GM20431 (cell line): ENCODE measurements around the gene TAF10.

ENCODE experiments used
- in situ Hi-C: fragments of 300-500 bp; cut with MseI, MboI; formaldehyde crosslinking; loops from one replicate; pipeline ENCODE4 v1.15.0; 2020; ENCODE audit warnings: low sequenced_read_pairs; ENCODE audit not compliant: unreplicated experiment

The TAF10 gene

DNA sequence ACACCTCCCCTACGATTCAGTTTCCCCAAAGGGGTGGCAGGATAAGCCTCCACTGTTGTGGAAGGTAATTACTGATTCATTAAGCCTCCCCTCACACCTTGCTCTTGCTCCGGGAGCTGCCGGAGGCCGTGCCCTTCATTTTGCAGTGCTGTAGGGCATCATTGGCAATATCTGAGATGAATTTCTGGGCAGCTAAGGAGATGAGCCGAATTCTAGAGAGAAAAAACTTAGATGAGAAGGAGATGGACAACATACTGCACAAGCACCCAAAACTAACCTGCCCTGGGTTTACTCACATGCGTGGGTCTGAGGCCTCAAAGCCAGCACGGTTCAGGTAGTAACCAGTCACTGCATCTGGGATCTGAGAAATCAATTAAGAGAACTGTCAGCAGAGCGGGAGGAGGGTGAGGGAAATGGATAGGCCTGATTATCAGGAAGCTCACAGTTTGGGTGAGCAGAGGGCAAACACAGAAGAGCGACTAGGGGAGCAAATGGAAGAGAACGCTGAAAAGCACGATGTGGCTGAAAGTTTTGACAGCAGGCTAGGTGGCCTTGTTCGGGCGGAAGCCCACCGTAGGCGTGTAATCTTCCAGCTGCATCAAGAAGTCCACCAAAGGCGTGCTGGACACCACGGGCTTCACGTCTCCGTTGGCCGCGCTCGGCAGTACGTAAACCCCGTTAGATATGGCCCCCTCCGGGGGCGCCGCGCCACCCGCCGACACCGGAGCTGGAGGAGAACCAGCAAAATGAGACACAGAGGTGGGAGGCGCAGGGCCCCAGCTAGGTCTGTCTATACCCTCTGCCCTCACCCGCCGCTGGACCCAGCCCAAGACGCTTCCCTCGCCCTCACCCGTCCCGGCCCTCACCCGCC lies 689 bp downstream of the TAF10 start:
- in situ Hi-C loops = no loop called here

DNA sequence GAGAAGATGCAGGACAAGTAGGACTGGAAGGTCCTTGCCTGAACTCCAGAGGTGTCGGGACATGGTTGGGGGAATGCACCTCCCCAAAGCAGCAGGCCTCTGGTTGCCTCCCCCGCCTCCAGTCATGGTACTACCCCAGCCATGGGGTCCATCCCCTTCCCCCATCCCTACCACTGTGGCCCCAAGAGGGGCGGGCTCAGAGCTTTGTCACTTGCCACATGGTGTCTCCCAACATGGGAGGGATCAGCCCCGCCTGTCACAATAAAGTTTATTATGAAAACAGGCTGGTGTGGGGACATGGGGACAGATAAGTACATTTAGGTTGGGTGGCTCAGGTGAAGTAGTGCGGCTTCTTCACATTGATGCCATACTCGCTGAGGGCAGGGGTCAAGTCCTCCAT lies 1.4 kb downstream of the TAF10 start:
- in situ Hi-C loops = no loop called here

DNA sequence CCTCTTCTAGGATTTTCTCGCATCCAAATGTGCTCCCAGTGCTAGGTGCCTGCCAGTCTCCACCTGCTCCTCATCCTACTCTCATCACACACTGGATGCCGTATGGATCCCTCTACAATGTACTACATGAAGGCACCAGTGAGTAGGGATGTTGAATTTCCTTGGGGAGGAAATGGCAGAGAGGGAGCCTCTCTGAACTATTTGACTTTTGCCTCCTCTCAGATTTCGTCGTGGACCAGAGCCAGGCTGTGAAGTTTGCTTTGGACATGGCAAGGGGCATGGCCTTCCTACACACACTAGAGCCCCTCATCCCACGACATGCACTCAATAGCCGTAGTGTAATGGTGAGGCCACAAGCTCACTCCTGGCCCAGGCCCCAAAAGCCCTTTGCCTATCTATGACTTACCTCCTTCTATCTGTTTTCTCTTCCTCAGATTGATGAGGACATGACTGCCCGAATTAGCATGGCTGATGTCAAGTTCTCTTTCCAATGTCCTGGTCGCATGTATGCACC lies 2.5 kb downstream of the TAF10 start:
- in situ Hi-C loops = no loop called here

- in situ Hi-C loops = no loop called here
These were observed 3.1 kb downstream of the TAF10 start for GRCh38 chr11:6608726-6609501.

DNA sequence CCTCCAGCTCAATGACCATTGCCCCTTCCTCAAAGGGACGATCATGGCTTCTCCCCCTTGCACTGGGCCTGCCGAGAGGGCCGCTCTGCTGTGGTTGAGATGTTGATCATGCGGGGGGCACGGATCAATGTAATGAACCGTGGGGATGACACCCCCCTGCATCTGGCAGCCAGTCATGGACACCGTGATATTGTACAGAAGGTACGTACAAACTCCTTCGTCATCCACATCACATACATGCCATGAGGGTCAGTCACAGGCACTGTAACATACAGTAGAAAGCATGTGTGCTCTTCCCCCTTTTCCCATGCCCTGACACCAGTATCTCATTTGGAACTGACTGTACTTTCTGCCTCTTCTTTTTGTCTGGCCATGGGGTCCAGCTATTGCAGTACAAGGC lies 4.0 kb downstream of the TAF10 start:
- in situ Hi-C loops = no loop called here

- in situ Hi-C loops = no loop called here
These were observed 4.7 kb downstream of the TAF10 start for GRCh38 chr11:6607190-6607795.

- in situ Hi-C loops = no loop called here
These were observed 5.4 kb downstream of the TAF10 start for GRCh38 chr11:6606471-6607189.

GRCh38 chr11:6604790-6605189 lies 7.2 kb downstream of the TAF10 start:
- in situ Hi-C loops = no loop called here

- in situ Hi-C loops = no loop called here
These were observed 7.9 kb downstream of the TAF10 start for GRCh38 chr11:6604081-6604626.

- in situ Hi-C loops = no loop called here
These were observed 8.5 kb downstream of the TAF10 start, which contains the start of the genes ILK and RRP8 for GRCh38 chr11:6603287-6604080. TSS of gene ILK (plus strand) at chr11:6603774. CDS start at chr11:6604272, 498 bp downstream. TSS of gene RRP8 (minus strand) at chr11:6603616. CDS start at chr11:6603502, 114 bp downstream.

- in situ Hi-C loops = no loop called here
These were observed 9.7 kb downstream of the TAF10 start for GRCh38 chr11:6602096-6602940.

GRCh38 chr11:6601041-6601461 lies 11.0 kb downstream of the TAF10 start:
- in situ Hi-C loops = no loop called here

- in situ Hi-C loops = no loop called here
These were observed 12.1 kb downstream of the TAF10 start for GRCh38 chr11:6599881-6600390.

GRCh38 chr11:6599449-6599848 lies 12.6 kb downstream of the TAF10 start:
- in situ Hi-C loops = no loop called here

DNA sequence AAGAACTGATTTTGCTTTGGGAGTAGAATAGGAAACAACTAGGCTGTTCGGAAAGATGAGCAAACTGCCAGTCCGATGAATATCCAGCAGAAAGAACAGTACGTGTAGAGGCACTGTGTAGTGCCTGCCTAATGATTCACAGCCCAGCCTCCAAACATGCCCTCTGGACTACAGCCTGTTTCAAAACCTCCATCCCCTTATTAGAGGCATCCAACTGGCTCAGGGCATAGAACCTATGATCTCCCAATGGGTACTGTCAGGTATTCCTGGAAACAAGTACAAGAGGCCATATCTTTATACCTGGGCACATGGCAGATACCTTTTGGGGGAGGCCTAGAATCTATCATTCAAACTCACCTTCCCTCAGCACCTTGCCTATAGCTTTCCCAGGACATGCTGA lies 13.5 kb downstream of the TAF10 start:
- in situ Hi-C loops = no loop called here

DNA sequence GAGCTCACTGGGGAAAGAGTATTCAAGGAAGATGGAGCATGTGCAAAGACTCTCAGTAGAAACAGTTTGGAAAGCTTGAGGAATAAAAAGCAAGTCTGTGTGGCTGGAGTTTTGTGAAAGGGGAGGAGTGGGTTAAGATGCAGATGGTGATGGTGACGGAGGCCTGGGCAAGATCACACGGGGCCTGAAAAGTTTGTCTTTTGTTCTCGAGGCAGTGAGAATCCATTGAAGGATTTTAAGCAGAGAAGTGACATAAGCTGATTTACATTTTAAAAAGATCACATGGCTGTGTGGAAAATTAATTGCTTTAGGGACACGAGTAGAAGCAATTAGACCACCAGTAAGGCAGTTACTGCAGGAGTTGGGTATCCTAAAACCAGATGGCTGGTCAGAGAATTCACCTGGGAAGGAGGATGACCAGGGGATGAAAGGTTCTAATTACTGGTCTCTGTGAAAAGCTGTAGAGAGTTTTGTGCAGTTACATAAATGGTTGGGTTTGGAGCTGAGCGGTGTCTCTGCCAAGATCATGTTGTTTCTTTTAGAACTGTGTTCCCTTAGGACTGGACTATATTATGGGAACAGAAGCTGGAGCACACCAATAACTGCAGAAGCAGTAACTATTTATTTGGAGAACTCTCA lies 15.7 kb downstream of the TAF10 start:
- in situ Hi-C loops = no loop called here

DNA sequence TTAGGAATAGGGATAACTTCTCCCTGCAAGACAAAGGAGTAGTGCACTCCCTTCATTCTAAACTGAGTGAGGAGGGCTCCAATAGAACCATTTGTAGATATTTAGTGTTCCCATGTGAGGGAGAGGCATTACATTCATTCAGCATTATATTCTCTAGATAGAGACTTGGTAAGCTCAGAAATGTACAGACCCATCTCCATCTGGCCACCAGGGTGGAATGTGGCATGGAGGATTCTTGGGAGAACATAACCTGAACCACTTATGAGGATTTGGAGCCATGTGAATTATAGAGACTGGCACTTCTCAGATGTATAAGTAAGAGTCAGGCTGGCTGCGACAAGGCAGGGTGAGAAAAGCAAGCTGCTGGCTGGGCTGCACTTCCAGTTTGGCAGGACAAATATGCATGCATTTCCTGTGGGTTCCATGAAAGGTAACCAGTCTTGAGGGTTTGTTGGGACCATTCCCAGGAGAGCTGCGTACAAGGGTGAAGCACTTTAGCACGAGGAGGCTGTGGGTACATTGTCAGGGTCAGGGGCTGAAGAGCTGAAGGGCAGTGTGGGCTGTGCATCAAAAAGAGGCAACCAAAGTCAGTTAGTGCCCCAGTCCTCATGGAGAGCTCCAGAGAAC lies 17.8 kb downstream of the TAF10 start:
- in situ Hi-C loops = no loop called here
